GM06990 (cell line): Measurements from ENCODE around the gene PTBP1.

Source experiments
- DNase-seq: peaks from one replicate; pipeline ENCODE4 v3.0.0-alpha.2; 2011; ENCODE audit not compliant: insufficient read length; ENCODE audit errors: extremely low read depth
- H3K27me3 ChIP-seq: replicated peaks from 2 replicates; pipeline ENCODE4 v1.6.0; 2011; ENCODE audit warnings: low read length; ENCODE audit not compliant: control insufficient read depth, insufficient read depth
- H3K36me3 ChIP-seq: 2 replicates; pipeline ENCODE4 v1.5.1; 2011; ENCODE audit warnings: low read length; ENCODE audit not compliant: control insufficient read depth, insufficient read depth
- H3K4me3 ChIP-seq: replicated peaks from 2 replicates; pipeline ENCODE4 v1.5.1; 2011; ENCODE audit warnings: low read depth, mild to moderate bottlenecking, control low read depth, low read length
- TF ChIP-seq, protein P1 (sequence below): IDR thresholded peaks from 2 replicates; pipeline ENCODE4 v1.5.1; 2011; ENCODE audit warnings: low read length, control low read depth, mild to moderate bottlenecking, inconsistent platforms; ENCODE audit not compliant: insufficient read depth, poor library complexity, severe bottlenecking

The PTBP1 gene

DNA sequence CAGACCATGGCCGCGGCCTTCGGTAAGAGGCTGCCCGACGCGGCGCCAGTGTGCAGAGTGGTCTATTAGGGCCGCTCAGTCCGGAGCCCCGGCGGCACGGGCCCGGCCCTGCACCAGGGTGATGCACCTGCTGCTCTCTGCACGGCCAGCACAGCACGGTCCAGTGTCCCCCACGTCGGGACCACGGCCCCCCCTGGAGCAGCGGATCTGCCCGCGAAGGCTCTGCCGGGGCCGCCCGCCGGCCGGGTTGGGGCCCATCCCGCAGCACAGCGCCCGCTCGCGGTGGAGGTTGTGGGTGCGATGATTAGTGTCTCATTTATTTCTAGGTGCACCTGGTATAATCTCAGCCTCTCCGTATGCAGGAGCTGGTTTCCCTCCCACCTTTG is 7.9 kb downstream of the PTBP1 start:
- TF ChIP-seq, protein P1, sequence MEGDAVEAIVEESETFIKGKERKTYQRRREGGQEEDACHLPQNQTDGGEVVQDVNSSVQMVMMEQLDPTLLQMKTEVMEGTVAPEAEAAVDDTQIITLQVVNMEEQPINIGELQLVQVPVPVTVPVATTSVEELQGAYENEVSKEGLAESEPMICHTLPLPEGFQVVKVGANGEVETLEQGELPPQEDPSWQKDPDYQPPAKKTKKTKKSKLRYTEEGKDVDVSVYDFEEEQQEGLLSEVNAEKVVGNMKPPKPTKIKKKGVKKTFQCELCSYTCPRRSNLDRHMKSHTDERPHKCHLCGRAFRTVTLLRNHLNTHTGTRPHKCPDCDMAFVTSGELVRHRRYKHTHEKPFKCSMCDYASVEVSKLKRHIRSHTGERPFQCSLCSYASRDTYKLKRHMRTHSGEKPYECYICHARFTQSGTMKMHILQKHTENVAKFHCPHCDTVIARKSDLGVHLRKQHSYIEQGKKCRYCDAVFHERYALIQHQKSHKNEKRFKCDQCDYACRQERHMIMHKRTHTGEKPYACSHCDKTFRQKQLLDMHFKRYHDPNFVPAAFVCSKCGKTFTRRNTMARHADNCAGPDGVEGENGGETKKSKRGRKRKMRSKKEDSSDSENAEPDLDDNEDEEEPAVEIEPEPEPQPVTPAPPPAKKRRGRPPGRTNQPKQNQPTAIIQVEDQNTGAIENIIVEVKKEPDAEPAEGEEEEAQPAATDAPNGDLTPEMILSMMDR: no peak
- Histone ChIP-seq H3K4me3 (no peak overlapping the region), H3K27me3 (no peaks in the 10 kb centered on the region), H3K36me3 (peaks cover 66% of the 10 kb centered on the region)
- DNase-seq: no peak

DNA sequence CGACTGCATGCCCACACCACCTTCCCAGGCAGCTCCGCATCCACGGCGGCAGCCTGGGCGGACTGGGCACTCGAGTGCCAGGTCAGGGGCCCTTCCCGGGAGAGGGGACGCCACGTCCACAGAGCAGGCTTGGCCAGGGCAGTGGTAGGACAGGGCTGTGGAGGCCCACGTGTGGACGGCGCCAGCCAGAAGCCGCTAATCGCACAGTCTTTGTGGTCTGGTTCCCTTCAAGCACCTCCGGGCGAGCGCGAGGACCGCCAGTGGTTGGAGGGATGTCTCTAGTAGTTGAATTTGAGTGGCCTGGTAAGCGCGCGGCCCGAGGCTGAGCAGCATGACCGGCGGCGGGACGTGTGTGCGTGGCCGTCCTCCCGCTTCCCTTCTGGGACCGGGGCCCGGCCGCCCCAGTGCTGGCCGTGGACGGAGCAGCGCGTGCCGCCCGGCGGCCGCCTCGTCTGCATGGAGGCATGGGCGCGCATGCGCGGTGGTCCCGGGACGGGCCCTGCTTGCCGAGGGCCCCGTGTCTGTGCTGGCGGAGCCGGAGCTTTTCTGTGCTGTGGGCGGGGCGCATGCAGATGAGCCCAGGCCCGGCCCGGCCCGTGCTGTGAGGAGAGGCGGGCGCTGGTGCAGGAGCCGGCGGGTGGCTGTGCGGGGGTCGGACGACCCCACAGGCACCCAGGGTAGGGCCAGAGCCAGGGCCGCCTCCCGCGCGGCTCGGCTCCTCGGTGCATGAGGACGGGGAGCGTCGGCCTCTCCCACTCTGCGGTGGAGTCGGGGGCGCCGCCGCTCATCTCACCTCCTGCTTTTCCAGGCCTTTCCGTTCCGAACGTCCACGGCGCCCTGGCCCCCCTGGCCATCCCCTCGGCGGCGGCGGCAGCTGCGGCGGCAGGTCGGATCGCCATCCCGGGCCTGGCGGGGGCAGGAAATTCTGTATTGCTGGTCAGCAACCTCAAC is 8.6 kb downstream of the PTBP1 start:
- Histone ChIP-seq H3K4me3 (no peak overlapping the region), H3K27me3 (no peaks in the 10 kb centered on the region), H3K36me3 (peaks cover 67% of the 10 kb centered on the region)
- TF ChIP-seq, protein P1: no peak
- no peak for DNase-seq

DNA sequence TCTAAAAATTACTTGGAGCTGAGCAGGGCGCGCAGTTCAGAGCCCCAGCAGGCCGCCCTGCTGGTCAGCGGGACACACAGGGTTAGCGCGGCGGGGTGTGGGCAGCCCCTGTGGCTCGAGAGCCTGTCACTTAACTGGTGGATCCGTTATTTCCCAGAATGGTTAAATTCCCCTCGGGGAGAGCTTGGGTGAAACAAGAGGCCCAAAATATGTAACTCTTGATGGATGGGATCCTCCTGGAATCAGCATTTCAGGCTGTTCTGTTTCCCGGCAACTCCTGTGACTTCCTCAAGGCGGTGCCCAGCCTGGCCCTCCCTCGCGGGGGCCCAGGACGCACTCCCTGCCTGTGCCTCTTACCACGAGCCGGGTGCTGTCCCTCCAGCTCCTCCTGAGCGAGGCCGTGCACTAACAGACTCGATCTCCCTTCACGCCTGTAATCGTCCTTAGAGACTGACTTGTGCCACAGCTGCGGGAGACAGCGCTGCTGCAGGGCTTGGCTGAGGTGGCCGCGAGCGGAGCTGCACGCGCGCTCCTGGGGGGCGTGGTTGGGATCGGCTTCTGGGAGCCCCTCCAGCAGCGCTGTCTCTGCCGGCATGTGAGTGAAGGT is 9.7 kb downstream of the PTBP1 start:
- peaks cover 61% of the 10 kb centered on the region for H3K36me3 ChIP-seq
- H3K4me3 ChIP-seq: no peak overlapping the region
- H3K27me3 ChIP-seq: no peaks in the 10 kb centered on the region
- DNase-seq: no peak
- TF ChIP-seq, protein P1: no peak

DNA sequence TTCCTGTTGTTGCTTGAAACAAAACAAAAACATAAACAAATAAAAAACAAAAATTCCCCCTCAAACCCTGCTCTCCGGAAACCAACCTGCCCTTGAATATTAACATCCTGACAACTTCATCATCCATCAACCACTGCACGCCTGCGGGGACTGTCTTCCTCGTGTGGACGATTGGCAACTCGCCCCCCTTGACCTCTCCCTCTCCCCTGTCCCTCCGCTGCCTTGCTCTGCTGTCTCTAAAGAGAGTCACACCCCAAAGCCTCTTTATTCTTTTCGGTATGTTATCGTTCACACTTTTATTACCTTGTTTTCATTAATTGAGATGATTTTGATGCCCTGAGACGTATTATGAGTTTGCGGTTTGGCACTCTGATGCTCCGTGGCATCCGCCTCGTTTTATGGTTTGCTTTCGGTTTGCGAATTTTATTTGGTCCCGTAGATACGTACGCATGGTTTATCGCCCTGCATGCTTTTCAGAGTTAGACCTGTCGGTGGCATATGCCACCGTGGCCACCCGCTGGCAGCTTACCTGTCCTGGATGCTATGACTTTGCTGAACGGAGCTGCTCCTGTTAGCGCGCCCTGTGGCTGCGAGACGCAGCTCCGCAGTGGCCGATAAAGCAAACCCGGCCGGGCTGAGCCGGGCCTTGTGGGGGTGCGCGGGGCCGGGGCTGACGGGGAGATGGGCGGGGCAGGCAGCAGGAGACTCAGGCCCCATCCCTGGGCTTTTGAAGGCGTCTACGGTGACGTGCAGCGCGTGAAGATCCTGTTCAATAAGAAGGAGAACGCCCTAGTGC is 10.6 kb downstream of the PTBP1 start:
- no peak overlapping the region for H3K4me3 ChIP-seq
- H3K36me3 ChIP-seq: peaks cover 56% of the 10 kb centered on the region
- H3K27me3 ChIP-seq: no peaks in the 10 kb centered on the region
- TF ChIP-seq, protein P1: no peak
- no peak for DNase-seq

DNA sequence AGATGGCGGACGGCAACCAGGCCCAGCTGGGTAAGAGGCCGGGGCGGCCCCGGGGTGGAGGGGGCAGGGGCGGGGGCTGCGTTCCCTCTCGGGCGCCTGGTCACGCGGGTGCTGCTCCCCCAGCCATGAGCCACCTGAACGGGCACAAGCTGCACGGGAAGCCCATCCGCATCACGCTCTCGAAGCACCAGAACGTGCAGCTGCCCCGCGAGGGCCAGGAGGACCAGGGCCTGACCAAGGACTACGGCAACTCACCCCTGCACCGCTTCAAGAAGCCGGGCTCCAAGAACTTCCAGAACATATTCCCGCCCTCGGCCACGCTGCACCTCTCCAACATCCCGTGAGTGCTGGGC is 11.1 kb downstream of the PTBP1 start:
- peaks cover 51% of the 10 kb centered on the region for H3K36me3 ChIP-seq
- no peak for DNase-seq
- H3K27me3 ChIP-seq: no peaks in the 10 kb centered on the region
- H3K4me3 ChIP-seq: no peak overlapping the region
- TF ChIP-seq, protein P1: no peak
